Left renal pelvis (tissue), 4 donors: ENCODE data around the gene ROPN1B. TPM values are rescaled to one million over a fixed set of nuclear protein-coding genes. Genes with fewer than 3 reads are reported as not detected.
"Not testable (repeated sequence)": the region's sequence is repeated elsewhere in the genome, so short reads cannot be mapped to it uniquely, and the experiment has no call there.

ENCODE experiments used
- DNase-seq, 4 donors: peaks; one replicate each; pipeline ENCODE4 v3.0.0-alpha.2; 2013; ENCODE audit warnings: low read depth in 4 of 4, low spot score in 3 of 4
- polyA plus RNA-seq, 4 donors: library from polyadenylated mRNA; unstranded; fragments of 120-200 nt; gene quantifications; one replicate each; pipeline ENCODE4 v1.2.1, GENCODE V29; 2013; ENCODE audit not compliant: insufficient read length in 4 of 4

The ROPN1B gene
- polyA plus RNA-seq = 1 to 10 TPM in 1 of 4 donors, under 1 TPM in 3; 0.47 to 1.1 (median 0.78) TPM

- not testable (repeated sequence) for DNase-seq
Observed at GRCh38 chr3:125968701-125969592, at the start of gene ROPN1B. Gene ROPN1B (plus strand): TSS chr3:125969178. CDS start chr3:125972055, 2,877 bp downstream.

- not testable (repeated sequence) for DNase-seq
Observed at GRCh38 chr3:125920191-125920590, 48.8 kb upstream of the ROPN1B start.

- not testable (repeated sequence) for DNase-seq
Observed at GRCh38 chr3:125920751-125921279, 48.2 kb upstream of the ROPN1B start.

- DNase-seq = not testable (repeated sequence)
Observed at GRCh38 chr3:125921712-125922111, 47.3 kb upstream of the ROPN1B start.

- not testable (repeated sequence) for DNase-seq
Observed at GRCh38 chr3:125923324-125924115, 45.5 kb upstream of the ROPN1B start.

- not testable (repeated sequence) for DNase-seq
Observed at GRCh38 chr3:125924276-125924675, 44.7 kb upstream of the ROPN1B start.

GRCh38 chr3:125925727-125926126 lies 43.3 kb upstream of the ROPN1B start:
- DNase-seq = not testable (repeated sequence)

- DNase-seq = not testable (repeated sequence)
Observed at GRCh38 chr3:125928771-125929545, 40.0 kb upstream of the ROPN1B start.

- DNase-seq = not testable (repeated sequence)
Observed at GRCh38 chr3:125929765-125930164, 39.2 kb upstream of the ROPN1B start.

GRCh38 chr3:125931355-125931880 lies 37.6 kb upstream of the ROPN1B start:
- DNase-seq = not testable (repeated sequence)

- not testable (repeated sequence) for DNase-seq
Observed at GRCh38 chr3:125933397-125934173, 35.4 kb upstream of the ROPN1B start.

GRCh38 chr3:125935252-125935874 lies 33.6 kb upstream of the ROPN1B start:
- not testable (repeated sequence) for DNase-seq

- DNase-seq = not testable (repeated sequence)
Observed at GRCh38 chr3:125936210-125936815, 32.7 kb upstream of the ROPN1B start.

- not testable (repeated sequence) for DNase-seq
Observed at GRCh38 chr3:125936891-125937290, 32.1 kb upstream of the ROPN1B start.

GRCh38 chr3:125947806-125948205 lies 21.2 kb upstream of the ROPN1B start:
- DNase-seq = not testable (repeated sequence)

GRCh38 chr3:125948901-125949300 lies 20.1 kb upstream of the ROPN1B start:
- DNase-seq = not testable (repeated sequence)

GRCh38 chr3:125951176-125951575 lies 17.8 kb upstream of the ROPN1B start:
- not testable (repeated sequence) for DNase-seq

GRCh38 chr3:125957020-125957419 lies 12.0 kb upstream of the ROPN1B start:
- not testable (repeated sequence) for DNase-seq
